GM18867 (cell line): ENCODE results near the gene FARP1.

Experiments
- ATAC-seq: cut with Tn5 transposase; IDR thresholded peaks from one replicate; pipeline ENCODE4 v1.9.1; 2021; ENCODE audit warnings: mild to moderate bottlenecking, moderate library complexity; ENCODE audit not compliant: unreplicated experiment

FARP1 gene

DNA sequence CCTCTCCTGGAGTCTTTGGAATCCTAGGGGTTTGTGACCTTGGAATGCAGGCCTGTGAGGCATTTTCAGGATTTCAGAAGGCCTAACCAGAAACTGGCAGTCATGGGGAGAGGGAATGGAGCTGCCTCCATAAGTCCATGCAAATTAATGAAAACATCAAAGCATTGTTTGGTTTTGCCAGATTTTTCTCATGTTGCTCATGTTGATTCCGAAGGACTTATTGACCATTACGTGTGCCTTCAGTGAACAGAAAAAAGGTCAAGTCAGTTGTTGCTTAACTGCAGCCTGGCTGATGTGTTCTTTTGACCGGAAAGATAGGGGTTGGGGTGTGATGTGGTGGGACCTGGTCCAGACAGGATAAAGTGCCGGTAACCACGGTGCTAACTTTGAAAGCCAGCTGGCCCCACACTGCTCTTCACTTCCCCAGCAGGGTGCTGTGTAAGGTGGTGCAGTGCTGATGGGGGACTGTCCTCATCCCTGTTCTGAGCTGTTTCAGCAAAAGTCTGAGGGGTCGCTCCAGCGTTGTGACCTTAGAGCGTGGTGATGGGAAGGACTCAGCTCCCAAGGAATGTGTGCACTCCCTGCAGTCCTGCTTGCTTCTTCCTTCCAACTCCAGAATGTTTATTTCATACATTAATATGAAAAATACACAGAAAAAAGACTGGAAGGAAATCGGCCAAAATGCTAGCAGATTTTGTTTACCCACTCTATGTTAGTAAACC, 30.7 kb downstream of the FARP1 start:
- no peak for ATAC-seq

- no peak for ATAC-seq
These were observed 31.4 kb downstream of the FARP1 start for GRCh38 chr13:98174307-98174706.

- ATAC-seq, result no peak
These were observed 32.1 kb downstream of the FARP1 start for GRCh38 chr13:98175043-98175442.

GRCh38 chr13:98175823-98176222, 32.9 kb downstream of the FARP1 start:
- no peak for ATAC-seq

GRCh38 chr13:98176777-98177608, 34.1 kb downstream of the FARP1 start, which contains the start of gene RNF113B:
TSS of gene RNF113B (minus strand) at chr13:98177269. CDS start at chr13:98177236, 33 bp downstream.
- ATAC-seq, result no peak

DNA sequence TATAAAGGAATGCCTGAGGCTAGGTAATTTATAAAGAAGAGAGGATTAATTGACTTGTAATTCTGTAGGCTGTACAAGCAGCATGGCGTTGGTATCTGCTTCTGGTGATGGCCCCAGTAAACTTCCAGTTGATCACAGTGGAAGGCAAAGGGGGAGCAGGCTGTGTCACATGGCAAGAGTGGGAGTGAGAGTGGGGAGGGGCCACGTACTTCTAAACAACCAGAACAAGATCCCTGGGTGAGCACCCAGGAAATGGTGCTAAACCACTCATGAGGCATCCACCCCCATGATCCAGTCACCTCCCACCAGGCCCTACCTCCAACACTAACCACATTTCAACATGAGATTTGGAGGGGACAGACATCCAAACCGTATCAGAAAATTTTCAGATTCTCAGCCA, 37.2 kb downstream of the FARP1 start:
- no peak for ATAC-seq

DNA sequence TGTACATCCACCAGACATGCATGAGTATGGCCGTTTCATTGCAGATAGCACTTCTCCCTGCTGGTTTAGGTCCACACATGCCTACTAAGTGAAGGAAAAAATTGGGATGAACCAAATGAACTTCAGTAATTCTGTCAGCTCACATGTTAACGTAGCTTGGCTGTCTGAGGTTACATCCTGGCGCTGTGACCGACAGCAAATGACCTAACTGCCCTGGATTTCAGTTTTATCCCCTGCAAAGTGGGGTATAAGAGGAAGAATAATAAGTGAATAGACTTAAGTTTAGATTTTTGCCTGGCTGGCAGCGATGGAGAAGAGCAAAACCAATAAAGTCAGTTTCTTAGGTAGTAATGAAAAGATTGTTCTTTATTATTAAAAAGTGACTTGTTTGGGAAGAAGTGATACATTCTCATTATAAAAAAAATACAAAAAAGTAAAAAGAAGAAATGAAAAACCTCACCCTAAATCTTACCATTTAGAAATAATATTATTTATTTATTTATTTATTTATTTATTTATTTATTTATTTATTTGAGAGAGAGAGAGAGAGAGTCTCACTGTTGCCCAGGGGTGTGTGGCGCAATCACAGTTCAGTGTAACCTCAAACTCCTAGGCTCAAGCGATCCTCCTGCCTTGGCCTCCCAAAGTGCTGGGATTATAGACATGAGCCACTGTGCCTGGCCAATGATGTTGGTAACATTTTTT, 38.4 kb downstream of the FARP1 start:
- ATAC-seq, result no peak

DNA sequence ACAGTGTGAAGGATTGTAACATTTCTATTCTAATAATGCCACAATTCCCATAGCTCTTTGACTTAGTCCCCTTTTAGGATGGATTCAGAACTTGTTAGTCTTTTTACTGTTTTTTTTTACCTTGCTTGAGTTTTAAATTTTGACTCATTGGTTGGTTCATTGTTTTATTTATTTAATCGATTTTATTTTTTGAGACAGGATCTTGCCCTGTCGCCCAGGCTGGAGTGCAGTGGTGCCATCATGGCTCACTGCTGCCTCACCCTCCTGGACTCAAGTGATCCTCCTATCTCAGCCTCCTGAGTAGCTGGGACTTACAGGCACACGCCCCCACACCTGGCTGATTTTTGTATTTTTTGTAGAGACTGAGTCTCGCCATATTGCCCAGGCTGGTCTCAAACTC, 39.3 kb downstream of the FARP1 start:
- ATAC-seq, result no peak

- ATAC-seq, result no peak
These were observed 39.7 kb downstream of the FARP1 start for GRCh38 chr13:98182589-98182988.

- ATAC-seq, result no peak
These were observed 41.9 kb downstream of the FARP1 start for GRCh38 chr13:98184792-98185191.

DNA sequence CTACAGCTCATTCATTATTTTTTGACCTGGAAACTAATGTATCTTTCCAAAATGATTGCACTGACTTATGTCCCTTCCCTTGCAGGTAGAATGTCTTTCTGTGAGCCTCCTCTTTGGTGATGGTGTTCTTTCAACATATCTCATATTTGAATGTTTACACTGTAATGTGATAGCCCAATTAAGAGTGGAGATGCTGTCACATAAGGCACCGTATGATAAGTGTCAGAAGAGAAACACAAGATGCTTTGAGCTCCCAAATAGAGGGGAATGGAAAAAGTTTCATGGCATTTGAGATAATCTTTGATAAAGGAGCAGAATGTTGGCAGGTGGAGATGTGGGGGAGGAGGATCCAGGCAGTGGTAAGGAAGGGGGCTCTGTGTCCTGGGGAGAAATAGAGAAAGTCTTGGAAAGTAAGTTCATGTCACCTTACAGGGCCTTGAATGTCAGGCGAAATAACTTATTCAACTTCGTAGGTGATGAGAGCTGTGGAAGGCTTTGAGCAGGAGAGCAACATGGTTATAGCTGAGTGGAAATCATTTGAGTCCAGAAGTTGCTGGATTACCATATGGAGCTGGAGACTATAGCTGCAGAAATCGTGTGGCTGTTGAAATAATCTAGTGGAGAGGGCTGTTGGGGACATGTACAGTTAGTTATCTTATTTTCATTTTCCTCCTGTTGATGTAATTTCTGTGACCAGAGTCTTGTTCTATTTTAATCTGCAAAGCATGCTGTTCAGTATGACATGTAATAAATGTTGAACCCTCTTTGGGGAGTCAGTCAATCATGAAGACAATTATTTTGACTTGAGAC, 44.5 kb downstream of the FARP1 start:
- ATAC-seq, result no peak

DNA sequence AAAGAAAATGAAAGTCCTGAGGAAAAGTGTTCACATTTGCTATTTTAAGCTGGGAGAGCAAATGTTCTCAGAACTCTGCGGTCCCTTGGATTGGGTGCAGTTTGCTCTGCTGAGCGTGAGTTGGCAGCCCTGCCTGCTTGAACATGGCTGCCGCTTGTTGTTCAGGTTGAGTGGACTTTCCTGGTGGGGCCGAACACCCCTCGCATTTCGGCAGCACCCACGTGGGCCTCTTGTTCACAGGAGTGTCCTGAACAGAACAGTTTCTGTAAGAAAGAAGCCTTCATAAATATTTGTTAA, 45.0 kb downstream of the FARP1 start:
- no peak for ATAC-seq

DNA sequence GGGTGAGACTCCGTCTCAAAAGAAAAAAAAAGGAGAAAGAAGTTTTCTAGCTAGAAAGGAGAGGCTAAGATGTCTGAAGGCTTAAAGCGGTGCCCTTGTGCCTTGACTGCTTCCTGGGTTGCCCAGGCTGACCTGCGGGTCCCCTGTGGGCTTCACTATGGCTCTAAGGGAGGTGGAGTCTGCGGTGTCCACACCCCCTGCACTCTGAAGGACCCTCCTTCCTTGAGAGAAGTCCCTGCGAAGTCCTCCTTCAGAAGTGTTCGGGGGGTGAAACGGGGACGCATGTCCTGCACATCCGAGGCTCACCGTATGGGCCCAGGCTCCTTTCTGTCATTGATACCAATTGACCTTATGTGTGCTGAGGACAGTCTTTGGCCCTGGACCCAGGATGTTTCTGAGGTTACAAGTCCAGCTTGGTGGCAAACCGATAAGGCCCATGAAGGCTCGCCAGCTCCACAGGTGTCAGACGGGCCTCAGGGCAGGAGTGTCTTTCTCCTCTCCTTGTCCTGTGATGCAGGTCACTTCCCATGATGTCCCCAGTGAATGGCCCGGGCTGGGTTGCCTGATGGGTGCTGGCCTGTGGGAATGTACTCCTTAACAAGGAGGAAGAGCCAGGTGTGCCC, 45.8 kb downstream of the FARP1 start:
- no peak for ATAC-seq

GRCh38 chr13:98189841-98190505, 47.1 kb downstream of the FARP1 start:
- ATAC-seq, result no peak

GRCh38 chr13:98190889-98191444, 48.1 kb downstream of the FARP1 start:
- no peak for ATAC-seq

- no peak for ATAC-seq
These were observed 49.1 kb downstream of the FARP1 start for GRCh38 chr13:98192008-98192407.

DNA sequence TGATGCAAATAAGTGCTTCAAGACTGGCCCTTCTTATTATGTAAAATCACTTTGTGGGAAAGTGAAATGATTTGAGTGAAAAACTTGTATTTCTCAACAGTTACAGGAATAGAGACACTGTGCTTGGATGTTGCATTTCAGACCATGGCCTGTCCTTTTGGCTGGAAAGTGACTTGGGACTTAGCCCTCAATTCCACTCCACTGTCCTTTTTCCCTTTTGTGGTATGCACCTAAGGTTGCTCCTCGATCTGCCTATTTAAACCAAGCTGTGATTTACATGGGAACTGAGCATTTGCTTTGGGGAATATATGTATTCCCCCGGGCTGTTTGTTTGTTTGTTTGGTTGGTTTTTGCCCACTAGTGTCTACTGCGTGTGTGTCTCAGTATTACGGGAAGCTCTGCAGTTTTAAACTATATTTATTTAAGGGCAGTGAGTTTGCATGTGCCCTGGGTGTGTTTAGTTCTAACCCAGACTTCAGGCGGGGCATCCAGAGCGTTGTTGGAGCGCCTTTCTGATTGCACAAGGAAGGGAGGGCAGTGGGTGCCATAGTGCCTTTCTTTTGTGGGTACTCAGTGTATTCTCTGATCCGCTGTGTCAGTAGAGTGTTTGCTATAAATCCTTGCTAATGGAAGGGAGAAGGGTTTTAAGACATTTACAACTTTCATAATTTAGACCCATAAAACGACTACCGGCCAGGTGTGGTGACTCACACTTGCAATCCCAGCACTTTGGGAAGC, 52.3 kb downstream of the FARP1 start:
- ATAC-seq, result no peak

DNA sequence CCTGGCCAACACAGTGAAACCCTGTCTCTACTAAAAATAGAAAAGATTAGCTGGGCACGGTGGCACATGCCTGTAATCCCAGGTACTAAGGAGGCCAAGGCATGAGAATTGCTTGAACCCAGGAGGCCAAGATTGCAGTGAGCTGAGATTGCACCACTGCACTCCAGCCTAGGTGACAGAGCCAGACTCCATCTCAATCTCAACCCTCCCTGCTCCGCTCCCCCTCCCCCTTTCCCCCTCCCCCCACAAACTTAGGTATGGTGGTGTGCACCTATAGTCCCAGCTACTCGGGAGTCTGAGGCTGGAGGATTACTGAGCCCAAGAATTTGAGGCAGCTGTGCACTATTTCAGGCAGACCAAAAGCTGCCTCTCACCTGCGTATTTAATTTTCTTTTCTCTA, 55.8 kb downstream of the FARP1 start:
- no peak for ATAC-seq

- no peak for ATAC-seq
These were observed 56.6 kb downstream of the FARP1 start for GRCh38 chr13:98199480-98199879.
